B cell (primary cell): ENCODE data around the gene INKA1. TPM values are rescaled to one million over a fixed set of nuclear protein-coding genes. Genes with fewer than 3 reads are reported as not detected.
A peak's percentile ranks its signal among the peaks of the same experiment; 100 is the strongest.

Source experiments
- ATAC-seq: fragments of 200-7000 bp; cut with Tn5 transposase; one replicate; pipeline ENCODE4 v1.10.0; 2021; ENCODE audit warnings: low read depth, mild to moderate bottlenecking, moderate number of reproducible peaks, moderate library complexity
- CTCF ChIA-PET: fragments of 350-600 bp; sonication (Branson Sonifier 250); formaldehyde crosslinking; loops from one replicate; lab custom pipeline; 2021; ENCODE audit warnings: antibody characterized with exemption, inconsistent platforms; lab: Charles Lee
- POLR2A ChIA-PET: fragments of 350-600 bp; sonication (Branson Sonifier 250); formaldehyde crosslinking; loops from one replicate; lab custom pipeline; 2021; ENCODE audit warnings: antibody characterized with exemption; lab: Charles Lee
- DNase-seq: peaks from one replicate; pipeline ENCODE4 v3.0.0; 2013
- H2AFZ ChIP-seq: 2 replicates; pipeline ENCODE4 v1.6.1; 2012; ENCODE audit warnings: mild to moderate bottlenecking, low read depth, low read length; ENCODE audit not compliant: insufficient read depth, poor library complexity, severe bottlenecking
- H3K27ac ChIP-seq, 2 donors: 1 replicate in 1 of 2; 2 replicates in 1 of 2; pipeline ENCODE4 v1.5.1; 2012 to 2013; ENCODE audit warnings: low read length in 2 of 2, mild to moderate bottlenecking in 2 of 2, moderate library complexity in 1 of 2
- H3K27me3 ChIP-seq, 4 experiments: fragments of 200-600 bp in 1 of 4; sonication (generic) in 1 of 4; replicated peaks in 1 of 4; 1 replicate in 2 of 4; 2 replicates in 2 of 4; pipeline versions ENCODE4 v1.6.1 to v1.7.0; 2013 to 2016; ENCODE audit warnings: low read length in 3 of 4, mild to moderate bottlenecking in 2 of 4, mixed read lengths in 1 of 4, moderate library complexity in 1 of 4; ENCODE audit not compliant: insufficient read depth in 4 of 4, control insufficient read depth in 3 of 4; ENCODE audit errors: control extremely low read depth in 1 of 4
- H3K36me3 ChIP-seq, 2 experiments: replicated peaks in 1 of 2; 1 replicate in 1 of 2; 2 replicates in 1 of 2; pipeline versions ENCODE4 v1.6.1 to v1.7.1; 2013; ENCODE audit warnings: low read length in 1 of 2; ENCODE audit not compliant: insufficient read depth in 2 of 2, control insufficient read depth in 1 of 2; ENCODE audit errors: control extremely low read depth in 1 of 2, extremely low read depth in 1 of 2
- H3K4me1 ChIP-seq, 2 donors: fragments of 200-600 bp in 1 of 2; sonication (generic) in 1 of 2; 1 replicate in 1 of 2; 2 replicates in 1 of 2; pipeline versions ENCODE4 v1.5.1 to v1.6.1; 2013 to 2017; ENCODE audit warnings: low read length in 2 of 2; ENCODE audit not compliant: control insufficient read depth in 2 of 2, insufficient read depth in 2 of 2
- H3K4me2 ChIP-seq: replicated peaks from 2 replicates; pipeline ENCODE3; 2012; ENCODE audit warnings: mild to moderate bottlenecking, low read depth, low read length; ENCODE audit not compliant: poor library complexity, severe bottlenecking
- H3K4me3 ChIP-seq, 5 experiments: fragments of 200-600 bp in 1 of 5; sonication (generic) in 1 of 5; 1 replicate in 3 of 5; 2 replicates in 2 of 5; pipeline versions ENCODE4 v1.5.1 to v1.7.0; 2011 to 2016; ENCODE audit warnings: low read length in 4 of 5, mild to moderate bottlenecking in 4 of 5, low read depth in 2 of 5, control low read depth in 1 of 5, moderate library complexity in 1 of 5; ENCODE audit not compliant: insufficient read depth in 1 of 5; ENCODE audit errors: control extremely low read depth in 1 of 5, extremely low read depth in 1 of 5
- H3K79me2 ChIP-seq: fragments of 200-600 bp; sonication (generic); one replicate; pipeline ENCODE4 v1.6.0; 2016; ENCODE audit warnings: low read length; ENCODE audit not compliant: control insufficient read depth, insufficient read depth
- H3K9ac ChIP-seq: fragments of 200-600 bp; sonication (generic); 2 replicates; pipeline ENCODE4 v1.6.1; 2017; ENCODE audit warnings: mild to moderate bottlenecking, low read length, moderate library complexity
- H3K9me3 ChIP-seq, 3 donors: one replicate each; pipeline versions ENCODE4 v1.6.1 to v1.7.1; 2013; ENCODE audit warnings: low read length in 2 of 3; ENCODE audit not compliant: control insufficient read depth in 2 of 3, insufficient read depth in 1 of 3; ENCODE audit errors: control extremely low read depth in 1 of 3
- H4K20me1 ChIP-seq: 2 replicates; pipeline ENCODE4 v1.6.0; 2012; ENCODE audit warnings: mild to moderate bottlenecking, low read length; ENCODE audit not compliant: insufficient read depth, control insufficient read depth, poor library complexity, severe bottlenecking
- H3K27ac Mint-ChIP-seq: one replicate; pipeline ENCODE4 v1.8.0; 2021; ENCODE audit warnings: mixed read lengths
- H3K27me3 Mint-ChIP-seq: one replicate; pipeline ENCODE4 v1.8.0; 2021; ENCODE audit warnings: mixed read lengths
- H3K4me1 Mint-ChIP-seq: one replicate; pipeline ENCODE4 v1.8.0; 2021; ENCODE audit warnings: mixed read lengths
- H3K4me3 Mint-ChIP-seq: one replicate; pipeline ENCODE4 v1.8.0; 2021; ENCODE audit warnings: mixed read lengths
- H3K9me3 Mint-ChIP-seq: one replicate; pipeline ENCODE4 v1.8.0; 2022; ENCODE audit warnings: mixed read lengths; ENCODE audit not compliant: insufficient read depth
- EZH2 ChIP-seq: IDR thresholded peaks from 2 replicates; pipeline ENCODE4 v1.6.1; 2012; ENCODE audit warnings: borderline replicate concordance, low read depth, mild to moderate bottlenecking, moderate library complexity, low read length; ENCODE audit not compliant: insufficient read depth, poor library complexity, severe bottlenecking
- WGBS: methylation state at CpG from one replicate; pipeline ENCODE4 v1.1.5; 2013; ENCODE audit warnings: missing lambda C conversion rate; ENCODE audit not compliant: insufficient coverage; 5-methylcytosine and 5-hydroxymethylcytosine counted together
- intact Hi-C: fragments of 100-400 bp; cut with micrococcal nuclease; formaldehyde crosslinking; loops from one replicate; pipeline ENCODE4 v1.10.0; 2022
- polyA plus RNA-seq: library from polyadenylated mRNA; depleted of rRNA; stranded (reverse); fragments of >200 nt; gene quantifications from 2 replicates; pipeline ENCODE4 v1.2.3, GENCODE V29; 2012
- total RNA-seq, 2 donors: library from RNA; stranded (reverse); fragments of 120-200 nt in 1 of 2; gene quantifications; 1 replicate in 1 of 2; 2 replicates in 1 of 2; pipeline versions ENCODE4 v1.2.3 to v1.2.4, GENCODE V29; 2013 to 2022
- TF ChIP-seq, protein P1 (sequence below): fragments of 200-600 bp; IDR thresholded peaks from one replicate; pipeline ENCODE4 v1.8.0; 2022; ENCODE audit warnings: antibody characterized with exemption, mild to moderate bottlenecking

INKA1 gene
- total and polyA plus RNA-seq, 2 donors (not counting 1 experiment from before 2014, with no cell fraction given), result 24.0 to 28.2 TPM

DNA sequence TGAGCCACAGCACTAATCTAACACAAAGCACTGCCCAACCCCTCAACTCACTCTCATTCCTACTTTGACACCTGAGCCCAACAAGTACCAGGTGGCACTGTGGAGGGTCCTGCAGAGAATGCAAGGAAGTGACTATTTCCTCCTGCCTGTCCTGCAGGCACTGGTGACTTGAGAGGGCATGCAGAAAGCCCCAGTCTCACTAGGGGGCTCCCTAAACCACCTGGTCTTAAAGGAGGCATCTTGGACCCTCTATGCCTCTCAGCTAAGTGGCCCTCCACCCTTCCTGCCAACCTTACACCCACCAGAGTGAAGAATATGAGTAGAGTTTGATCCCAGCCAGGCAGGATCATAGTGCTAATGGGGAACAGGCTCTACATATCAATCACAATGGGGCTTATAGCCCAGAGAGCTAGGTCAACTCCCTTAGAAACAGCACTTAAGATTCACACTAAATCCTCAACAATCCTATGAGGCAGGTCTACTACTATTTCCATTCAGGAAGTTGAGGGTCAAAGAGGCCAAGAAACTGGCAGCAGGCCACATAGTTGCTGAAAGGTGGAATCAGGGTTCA, 38.1 kb downstream of the INKA1 start:
- H3K9ac ChIP-seq, result no peak overlapping the region
- Mint-ChIP-seq H3K9me3 (no peaks in the 10 kb centered on the region), H3K27me3 (no peaks in the 10 kb centered on the region), H3K4me1 (peaks cover 4% of the 10 kb centered on the region), H3K4me3 (no peak overlapping the region), H3K27ac (no peak overlapping the region)
- H4K20me1 ChIP-seq, result no peaks in the 10 kb centered on the region
- CTCF ChIA-PET, result interaction anchor here (0.8 to 17.8 kb wide), 8 partner anchors 12 to 384 kb away, joined by 3 to 547 read pairs (median 6); partner anchors contain the start of genes CDHR4, INKA1 and MON1A
- H3K4me2 ChIP-seq, result no peak overlapping the region
- peak; percentile 35 for DNase-seq
- H3K36me3 ChIP-seq, result peaks cover 0 to 8% of the 10 kb centered on the region in 2 experiments
- H3K79me2 ChIP-seq, result no peaks in the 10 kb centered on the region
- H3K27ac ChIP-seq, result no peak overlapping the region
- POLR2A ChIA-PET, result interaction anchor here (4.8 kb wide), 1 partner anchor 37 kb away, joined by 99 read pairs; the partner anchor contains the start of gene INKA1
- no peak for TF ChIP-seq EZH2
- TF ChIP-seq, protein P1, sequence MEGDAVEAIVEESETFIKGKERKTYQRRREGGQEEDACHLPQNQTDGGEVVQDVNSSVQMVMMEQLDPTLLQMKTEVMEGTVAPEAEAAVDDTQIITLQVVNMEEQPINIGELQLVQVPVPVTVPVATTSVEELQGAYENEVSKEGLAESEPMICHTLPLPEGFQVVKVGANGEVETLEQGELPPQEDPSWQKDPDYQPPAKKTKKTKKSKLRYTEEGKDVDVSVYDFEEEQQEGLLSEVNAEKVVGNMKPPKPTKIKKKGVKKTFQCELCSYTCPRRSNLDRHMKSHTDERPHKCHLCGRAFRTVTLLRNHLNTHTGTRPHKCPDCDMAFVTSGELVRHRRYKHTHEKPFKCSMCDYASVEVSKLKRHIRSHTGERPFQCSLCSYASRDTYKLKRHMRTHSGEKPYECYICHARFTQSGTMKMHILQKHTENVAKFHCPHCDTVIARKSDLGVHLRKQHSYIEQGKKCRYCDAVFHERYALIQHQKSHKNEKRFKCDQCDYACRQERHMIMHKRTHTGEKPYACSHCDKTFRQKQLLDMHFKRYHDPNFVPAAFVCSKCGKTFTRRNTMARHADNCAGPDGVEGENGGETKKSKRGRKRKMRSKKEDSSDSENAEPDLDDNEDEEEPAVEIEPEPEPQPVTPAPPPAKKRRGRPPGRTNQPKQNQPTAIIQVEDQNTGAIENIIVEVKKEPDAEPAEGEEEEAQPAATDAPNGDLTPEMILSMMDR, result no peak
- H3K9me3 ChIP-seq, result no peaks in the 10 kb centered on the region
- peak; percentile 34 for ATAC-seq
- H3K27me3 ChIP-seq, result no peaks in the 10 kb centered on the region
- intact Hi-C loops, result no loop called here
- H2AFZ ChIP-seq, result peak overlapping the region; percentile 32
- peaks cover 0 to 5% of the 10 kb centered on the region in 2 donors for H3K4me1 ChIP-seq
- no peak overlapping the region for H3K4me3 ChIP-seq

DNA sequence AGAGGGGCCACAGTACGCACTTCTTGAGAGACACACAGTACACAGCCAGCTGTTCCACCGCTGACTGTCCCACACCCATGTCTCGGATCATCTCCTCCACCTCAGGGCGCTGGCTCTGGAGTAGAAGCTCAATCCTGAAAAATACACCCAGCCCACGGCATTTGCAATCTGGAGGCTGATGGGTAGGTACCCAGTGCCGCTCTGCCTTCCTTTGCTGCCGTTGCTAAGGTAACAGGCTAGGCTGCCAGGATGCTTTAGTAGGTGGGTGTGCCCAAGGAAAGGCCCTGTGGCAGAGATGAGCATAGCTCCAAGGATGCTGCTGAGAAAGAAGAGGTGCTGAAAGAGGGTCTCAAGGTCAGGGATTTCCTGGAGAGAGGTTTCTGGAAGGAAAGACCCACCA, 38.7 kb downstream of the INKA1 start:
- no peak overlapping the region for H2AFZ ChIP-seq
- peaks cover 4% of the 10 kb centered on the region for H3K4me1 Mint-ChIP-seq
- H3K4me2 ChIP-seq, result no peak overlapping the region
- no peaks in the 10 kb centered on the region for H3K79me2 ChIP-seq
- CTCF ChIA-PET, result interaction anchor here (0.8 to 17.8 kb wide), 9 partner anchors 10 to 384 kb away, joined by 3 to 547 read pairs (median 5); partner anchors contain the start of genes CDHR4 and INKA1
- no peaks in the 10 kb centered on the region for H3K9me3 Mint-ChIP-seq
- TF ChIP-seq EZH2, result no peak
- TF ChIP-seq, protein P1, result no peak
- H3K27me3 ChIP-seq, result no peaks in the 10 kb centered on the region
- no peak overlapping the region for H3K9ac ChIP-seq
- H3K9me3 ChIP-seq, result no peaks in the 10 kb centered on the region
- no peak overlapping the region for H3K27ac Mint-ChIP-seq
- no peak for ATAC-seq
- H3K36me3 ChIP-seq, result peaks cover 0 to 8% of the 10 kb centered on the region in 2 experiments
- intact Hi-C loops, result no loop called here
- H3K4me3 ChIP-seq, result no peak overlapping the region
- no peaks in the 10 kb centered on the region for H4K20me1 ChIP-seq
- no peaks in the 10 kb centered on the region for H3K27me3 Mint-ChIP-seq
- peaks cover 0 to 5% of the 10 kb centered on the region in 2 donors for H3K4me1 ChIP-seq
- POLR2A ChIA-PET, result interaction anchor here (4.8 kb wide), 1 partner anchor 37 kb away, joined by 99 read pairs; the partner anchor contains the start of gene INKA1
- no peak for DNase-seq
- H3K27ac ChIP-seq, result no peak overlapping the region
- no peak overlapping the region for H3K4me3 Mint-ChIP-seq
- WGBS, result 98% methylated on average over 7 of the region's 7 CpGs
